ENCODE results near the gene TIMM22.

DNA sequence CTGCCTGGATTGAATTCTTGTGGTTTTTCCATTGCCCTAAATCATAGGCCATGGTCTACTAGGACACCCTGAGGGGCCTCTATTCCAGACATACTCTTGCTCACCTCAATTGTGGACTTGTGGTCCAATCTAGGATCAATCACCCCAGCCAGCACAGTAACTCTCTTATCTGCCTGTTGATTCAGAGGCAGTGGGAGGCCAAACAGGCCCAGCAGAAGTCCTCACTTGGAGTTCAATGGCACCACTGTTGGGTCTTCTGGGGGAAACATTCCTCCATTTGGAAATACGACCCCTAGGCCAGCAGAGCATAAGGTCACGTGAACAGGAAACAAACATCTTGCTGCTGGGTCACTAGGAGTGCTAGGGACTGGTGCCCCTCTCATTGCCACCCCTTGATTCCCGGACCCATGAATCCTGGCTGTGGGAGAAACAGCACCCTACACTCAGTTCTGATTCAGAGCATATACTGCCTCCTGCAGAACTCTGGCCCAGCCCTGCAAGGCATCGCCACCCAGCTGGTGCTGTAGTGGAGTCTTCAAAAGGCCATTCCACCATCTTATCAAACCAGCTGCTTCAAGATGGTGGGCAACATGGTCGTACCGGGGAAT is 10.5 kb upstream of the TIMM22 start:
- TF ChIP-seq POLR2AphosphoS5 (IDR thresholded peaks at IDR 0.05; ENCODE audit: low read depth) (no peak), GABPA (IDR thresholded peaks at IDR 0.05; ENCODE audit: low read depth) (no peak)
- TF ChIP-seq, protein P1, sequence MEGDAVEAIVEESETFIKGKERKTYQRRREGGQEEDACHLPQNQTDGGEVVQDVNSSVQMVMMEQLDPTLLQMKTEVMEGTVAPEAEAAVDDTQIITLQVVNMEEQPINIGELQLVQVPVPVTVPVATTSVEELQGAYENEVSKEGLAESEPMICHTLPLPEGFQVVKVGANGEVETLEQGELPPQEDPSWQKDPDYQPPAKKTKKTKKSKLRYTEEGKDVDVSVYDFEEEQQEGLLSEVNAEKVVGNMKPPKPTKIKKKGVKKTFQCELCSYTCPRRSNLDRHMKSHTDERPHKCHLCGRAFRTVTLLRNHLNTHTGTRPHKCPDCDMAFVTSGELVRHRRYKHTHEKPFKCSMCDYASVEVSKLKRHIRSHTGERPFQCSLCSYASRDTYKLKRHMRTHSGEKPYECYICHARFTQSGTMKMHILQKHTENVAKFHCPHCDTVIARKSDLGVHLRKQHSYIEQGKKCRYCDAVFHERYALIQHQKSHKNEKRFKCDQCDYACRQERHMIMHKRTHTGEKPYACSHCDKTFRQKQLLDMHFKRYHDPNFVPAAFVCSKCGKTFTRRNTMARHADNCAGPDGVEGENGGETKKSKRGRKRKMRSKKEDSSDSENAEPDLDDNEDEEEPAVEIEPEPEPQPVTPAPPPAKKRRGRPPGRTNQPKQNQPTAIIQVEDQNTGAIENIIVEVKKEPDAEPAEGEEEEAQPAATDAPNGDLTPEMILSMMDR (IDR thresholded peaks at IDR 0.05; ENCODE audit: insufficient read depth, low read length), result no peak

All from HL-60 (cell line).